Bronchial epithelial cell (primary cell): ENCODE results near the gene EXOC1. TPM values are rescaled to one million over a fixed set of nuclear protein-coding genes. Genes with fewer than 3 reads are reported as not detected.
"Not testable (repeated sequence)": the region's sequence is repeated elsewhere in the genome, so short reads cannot be mapped to it uniquely, and the experiment has no call there.

Experiments used
- DNase-seq: peaks from one replicate; pipeline ENCODE4 v3.0.0-alpha.2; 2010; ENCODE audit warnings: low read depth
- FAIRE-seq: peaks from 2 replicates; lab custom pipeline; 2011; peaks lifted over from hg19 to GRCh38; lab: Jason Lieb, UNC
- H3K27me3 ChIP-seq: 2 replicates; pipeline ENCODE4 v1.5.1; 2011; ENCODE audit warnings: low read length; ENCODE audit not compliant: control insufficient read depth, insufficient read depth
- H3K36me3 ChIP-seq: 2 replicates; pipeline ENCODE4 v1.5.1; 2011; ENCODE audit warnings: low read length; ENCODE audit not compliant: control insufficient read depth, insufficient read depth
- H3K4me3 ChIP-seq: 2 replicates; pipeline ENCODE4 v1.5.1; 2011; ENCODE audit warnings: mild to moderate bottlenecking, low read depth, low read length, control low read depth
- total RNA-seq: library from RNA; depleted of rRNA; stranded (reverse); fragments of >200 nt; gene quantifications from 2 replicates; pipeline ENCODE4 v1.2.1, GENCODE V29; 2014
- TF ChIP-seq, protein P1 (sequence below): IDR thresholded peaks from 2 replicates; pipeline ENCODE4 v1.5.1; 2011; ENCODE audit warnings: mild to moderate bottlenecking, moderate library complexity, low read length, control low read depth, inconsistent platforms; ENCODE audit not compliant: insufficient read depth, severe bottlenecking

EXOC1 gene
- total RNA-seq, 1 donor from 2014 or later = 36.9 TPM

- Histone ChIP-seq H3K4me3 (no peak overlapping the region), H3K36me3 (no peaks in the 10 kb centered on the region), H3K27me3 (peaks cover 2% of the 10 kb centered on the region)
- DNase-seq = no peak
- TF ChIP-seq, protein P1, sequence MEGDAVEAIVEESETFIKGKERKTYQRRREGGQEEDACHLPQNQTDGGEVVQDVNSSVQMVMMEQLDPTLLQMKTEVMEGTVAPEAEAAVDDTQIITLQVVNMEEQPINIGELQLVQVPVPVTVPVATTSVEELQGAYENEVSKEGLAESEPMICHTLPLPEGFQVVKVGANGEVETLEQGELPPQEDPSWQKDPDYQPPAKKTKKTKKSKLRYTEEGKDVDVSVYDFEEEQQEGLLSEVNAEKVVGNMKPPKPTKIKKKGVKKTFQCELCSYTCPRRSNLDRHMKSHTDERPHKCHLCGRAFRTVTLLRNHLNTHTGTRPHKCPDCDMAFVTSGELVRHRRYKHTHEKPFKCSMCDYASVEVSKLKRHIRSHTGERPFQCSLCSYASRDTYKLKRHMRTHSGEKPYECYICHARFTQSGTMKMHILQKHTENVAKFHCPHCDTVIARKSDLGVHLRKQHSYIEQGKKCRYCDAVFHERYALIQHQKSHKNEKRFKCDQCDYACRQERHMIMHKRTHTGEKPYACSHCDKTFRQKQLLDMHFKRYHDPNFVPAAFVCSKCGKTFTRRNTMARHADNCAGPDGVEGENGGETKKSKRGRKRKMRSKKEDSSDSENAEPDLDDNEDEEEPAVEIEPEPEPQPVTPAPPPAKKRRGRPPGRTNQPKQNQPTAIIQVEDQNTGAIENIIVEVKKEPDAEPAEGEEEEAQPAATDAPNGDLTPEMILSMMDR = no peak
- no peak for FAIRE-seq
Observed at GRCh38 chr4:55830716-55831115, 22.7 kb upstream of the EXOC1 start.

- DNase-seq (no peak), FAIRE-seq (no peak)
- H3K27me3 ChIP-seq = no peaks in the 10 kb centered on the region
- no peaks in the 10 kb centered on the region for H3K36me3 ChIP-seq
- no peak overlapping the region for H3K4me3 ChIP-seq
- TF ChIP-seq, protein P1 = no peak
Observed at GRCh38 chr4:55834086-55834795, 19.2 kb upstream of the EXOC1 start.

DNA sequence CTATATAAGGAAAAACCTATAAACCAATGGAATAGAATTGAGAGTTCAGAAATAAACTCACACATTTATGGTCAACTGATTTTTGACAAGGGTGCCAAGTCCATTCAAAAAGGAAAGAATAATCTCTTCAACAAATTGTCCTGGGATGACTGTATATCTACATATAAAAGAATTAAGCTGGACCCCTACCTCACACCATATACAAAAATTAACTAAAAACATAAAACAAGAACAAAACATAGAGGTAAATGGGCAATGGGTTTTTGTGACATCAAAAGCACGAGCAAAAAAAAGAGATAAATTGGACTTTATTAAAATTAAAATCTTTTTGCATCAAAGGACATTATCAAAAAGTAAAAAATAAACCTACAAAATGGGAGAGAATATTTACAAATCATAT lies 15.5 kb upstream of the EXOC1 start:
- H3K27me3 ChIP-seq = no peaks in the 10 kb centered on the region
- no peak for DNase-seq
- H3K4me3 ChIP-seq = no peak overlapping the region
- no peaks in the 10 kb centered on the region for H3K36me3 ChIP-seq
- no peak for FAIRE-seq
- TF ChIP-seq, protein P1 = no peak

GRCh38 chr4:55838356-55838755 lies 15.1 kb upstream of the EXOC1 start:
- FAIRE-seq = no peak
- Histone ChIP-seq H3K36me3 (no peaks in the 10 kb centered on the region), H3K27me3 (no peaks in the 10 kb centered on the region), H3K4me3 (no peak overlapping the region)
- no peak for DNase-seq
- TF ChIP-seq, protein P1 = no peak

DNA sequence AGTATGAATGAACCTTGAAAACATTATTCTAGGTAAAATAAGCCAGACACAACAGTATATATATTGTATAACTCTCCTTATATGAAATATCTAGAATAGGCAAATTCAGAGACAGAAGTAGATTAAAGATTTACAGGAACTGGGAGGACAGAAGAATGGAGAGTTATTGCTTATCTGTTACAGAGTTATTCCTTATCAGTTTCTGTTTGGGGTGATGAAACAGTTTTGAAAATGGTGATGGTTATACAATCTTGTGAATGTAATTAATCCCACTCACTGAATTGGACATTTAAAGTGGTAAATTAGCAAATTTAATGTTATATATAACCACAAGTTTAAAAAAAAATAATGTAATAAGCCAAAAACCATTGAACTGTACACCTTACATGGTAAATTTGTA lies 14.5 kb upstream of the EXOC1 start:
- Histone ChIP-seq H3K27me3 (no peaks in the 10 kb centered on the region), H3K36me3 (no peaks in the 10 kb centered on the region), H3K4me3 (no peak overlapping the region)
- FAIRE-seq (no peak), DNase-seq (no peak)
- TF ChIP-seq, protein P1 = no peak

GRCh38 chr4:55840956-55841355 lies 12.5 kb upstream of the EXOC1 start:
- no peaks in the 10 kb centered on the region for H3K27me3 ChIP-seq
- TF ChIP-seq, protein P1 = no peak
- H3K4me3 ChIP-seq = no peak overlapping the region
- FAIRE-seq (no peak), DNase-seq (no peak)
- H3K36me3 ChIP-seq = no peaks in the 10 kb centered on the region

GRCh38 chr4:55841373-55842239 lies 11.8 kb upstream of the EXOC1 start:
- H3K36me3 ChIP-seq, DNase-seq, H3K4me3 ChIP-seq, FAIRE-seq, H3K27me3 ChIP-seq: not testable (repeated sequence)

DNA sequence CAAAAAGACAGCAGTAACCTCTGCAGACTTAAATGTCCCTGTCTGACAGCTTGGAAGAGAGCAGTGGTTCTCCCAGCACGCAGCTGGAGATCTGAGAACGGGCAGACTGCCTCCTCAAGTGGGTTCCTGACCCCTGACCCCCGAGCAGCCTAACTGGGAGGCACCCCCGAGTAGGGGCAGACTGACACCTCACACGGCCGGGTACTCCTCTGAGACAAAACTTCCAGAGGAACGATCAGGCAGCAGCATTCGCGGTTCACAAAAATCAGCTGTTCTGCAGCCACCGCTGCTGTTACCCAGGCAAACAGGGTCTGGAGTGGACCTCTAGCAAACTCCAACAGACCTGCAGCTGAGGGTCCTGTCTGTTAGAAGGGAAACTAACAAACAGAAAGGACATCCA lies 11.1 kb upstream of the EXOC1 start:
- H3K4me3 ChIP-seq, H3K36me3 ChIP-seq, H3K27me3 ChIP-seq, FAIRE-seq, DNase-seq: not testable (repeated sequence)
